Measurements from ENCODE around the gene ACAN. TPM values are rescaled to one million over a fixed set of nuclear protein-coding genes. Genes with fewer than 3 reads are reported as not detected.

The ACAN gene
- total and polyA plus RNA-seq, 2 donors from 2014 or later, result 2.8 to 10.3 TPM

- intact Hi-C loops (cut with DNase I), result loop anchor here (10.0 kb wide), 1 partner anchor 180 kb away; no protein-coding TSS in a partner anchor
- no peak overlapping the region for H3K9ac ChIP-seq (ENCODE audit: low read length in 3 of 3)
- no peaks in the 10 kb centered on the region for H3K4me1 ChIP-seq (ENCODE audit: control insufficient read depth in 2 of 3, insufficient read depth in 2 of 3, low read depth in 1 of 3, low read length in 3 of 3)
- peak in 4 of 5 donors; percentile 55 to 79 (median 63) for DNase-seq
- TF ChIP-seq, protein P1, sequence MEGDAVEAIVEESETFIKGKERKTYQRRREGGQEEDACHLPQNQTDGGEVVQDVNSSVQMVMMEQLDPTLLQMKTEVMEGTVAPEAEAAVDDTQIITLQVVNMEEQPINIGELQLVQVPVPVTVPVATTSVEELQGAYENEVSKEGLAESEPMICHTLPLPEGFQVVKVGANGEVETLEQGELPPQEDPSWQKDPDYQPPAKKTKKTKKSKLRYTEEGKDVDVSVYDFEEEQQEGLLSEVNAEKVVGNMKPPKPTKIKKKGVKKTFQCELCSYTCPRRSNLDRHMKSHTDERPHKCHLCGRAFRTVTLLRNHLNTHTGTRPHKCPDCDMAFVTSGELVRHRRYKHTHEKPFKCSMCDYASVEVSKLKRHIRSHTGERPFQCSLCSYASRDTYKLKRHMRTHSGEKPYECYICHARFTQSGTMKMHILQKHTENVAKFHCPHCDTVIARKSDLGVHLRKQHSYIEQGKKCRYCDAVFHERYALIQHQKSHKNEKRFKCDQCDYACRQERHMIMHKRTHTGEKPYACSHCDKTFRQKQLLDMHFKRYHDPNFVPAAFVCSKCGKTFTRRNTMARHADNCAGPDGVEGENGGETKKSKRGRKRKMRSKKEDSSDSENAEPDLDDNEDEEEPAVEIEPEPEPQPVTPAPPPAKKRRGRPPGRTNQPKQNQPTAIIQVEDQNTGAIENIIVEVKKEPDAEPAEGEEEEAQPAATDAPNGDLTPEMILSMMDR (IDR thresholded peaks at IDR 0.05; ENCODE audit: borderline replicate concordance, extremely low read depth, insufficient read depth), result peak; percentile 36
- H3K27ac ChIP-seq (ENCODE audit: low read depth in 2 of 2, low read length in 2 of 2), result no peak overlapping the region
- H3K4me3 ChIP-seq (ENCODE audit: low read length in 3 of 3), result no peak overlapping the region
- H3K36me3 ChIP-seq (ENCODE audit: control insufficient read depth in 2 of 3, insufficient read depth in 3 of 3, low read length in 3 of 3), result no peaks in the 10 kb centered on the region
- no peaks in the 10 kb centered on the region for H3K27me3 ChIP-seq (ENCODE audit: control insufficient read depth, insufficient read depth, low read length)
- H3K9me3 ChIP-seq (ENCODE audit: control insufficient read depth in 2 of 3, insufficient read depth in 1 of 3, low read length in 3 of 3), result no peaks in the 10 kb centered on the region
- FAIRE-seq, result no peak
These were observed 31.1 kb downstream of the ACAN start for GRCh38 chr15:88834211-88834812.

DNA sequence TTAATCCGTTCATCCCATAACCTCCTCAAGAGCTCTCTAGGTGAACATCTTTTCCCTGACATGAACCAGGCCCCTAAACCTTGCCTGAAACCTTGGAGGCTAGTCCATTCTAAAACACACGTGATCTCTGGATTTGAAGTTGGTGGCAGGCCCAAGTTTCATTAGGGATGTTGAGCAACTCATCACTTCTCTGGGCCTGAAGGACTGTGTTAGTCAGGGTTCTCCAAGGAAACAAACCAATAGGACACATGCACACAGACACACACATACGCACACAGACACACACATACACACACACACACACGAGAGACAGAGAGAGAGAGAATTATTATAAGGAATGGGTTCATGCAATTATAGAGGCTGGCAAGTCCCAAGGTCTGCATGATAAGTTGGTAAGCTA lies 31.9 kb downstream of the ACAN start:
- H3K4me3 ChIP-seq (ENCODE audit: low read length in 3 of 3), result no peak overlapping the region
- H3K9me3 ChIP-seq (ENCODE audit: control insufficient read depth in 2 of 3, insufficient read depth in 1 of 3, low read length in 3 of 3), result no peaks in the 10 kb centered on the region
- FAIRE-seq, result no peak
- no peak overlapping the region for H3K9ac ChIP-seq (ENCODE audit: low read length in 3 of 3)
- H3K27me3 ChIP-seq (ENCODE audit: control insufficient read depth, insufficient read depth, low read length), result no peaks in the 10 kb centered on the region
- intact Hi-C loops (cut with DNase I), result loop anchor here (10.0 kb wide), 1 partner anchor 180 kb away; no protein-coding TSS in a partner anchor
- no peak for DNase-seq
- no peaks in the 10 kb centered on the region for H3K4me1 ChIP-seq (ENCODE audit: control insufficient read depth in 2 of 3, insufficient read depth in 2 of 3, low read depth in 1 of 3, low read length in 3 of 3)
- H3K36me3 ChIP-seq (ENCODE audit: control insufficient read depth in 2 of 3, insufficient read depth in 3 of 3, low read length in 3 of 3), result no peaks in the 10 kb centered on the region
- no peak overlapping the region for H3K27ac ChIP-seq (ENCODE audit: low read depth in 2 of 2, low read length in 2 of 2)
- TF ChIP-seq, protein P1 (IDR thresholded peaks at IDR 0.05; ENCODE audit: borderline replicate concordance, extremely low read depth, insufficient read depth), result no peak

- DNase-seq, result no peak
- no peak overlapping the region for H3K4me3 ChIP-seq (ENCODE audit: low read length in 3 of 3)
- H3K36me3 ChIP-seq (ENCODE audit: control insufficient read depth in 2 of 3, insufficient read depth in 3 of 3, low read length in 3 of 3), result no peaks in the 10 kb centered on the region
- no peak overlapping the region for H3K27ac ChIP-seq (ENCODE audit: low read depth in 2 of 2, low read length in 2 of 2)
- H3K9me3 ChIP-seq (ENCODE audit: control insufficient read depth in 2 of 3, insufficient read depth in 1 of 3, low read length in 3 of 3), result no peaks in the 10 kb centered on the region
- intact Hi-C loops (cut with DNase I), result loop anchor here (10.0 kb wide), 1 partner anchor 181 kb away; no protein-coding TSS in a partner anchor
- TF ChIP-seq, protein P1 (IDR thresholded peaks at IDR 0.05; ENCODE audit: borderline replicate concordance, extremely low read depth, insufficient read depth), result no peak
- H3K4me1 ChIP-seq (ENCODE audit: control insufficient read depth in 2 of 3, insufficient read depth in 2 of 3, low read depth in 1 of 3, low read length in 3 of 3), result no peaks in the 10 kb centered on the region
- H3K27me3 ChIP-seq (ENCODE audit: control insufficient read depth, insufficient read depth, low read length), result no peaks in the 10 kb centered on the region
- no peak overlapping the region for H3K9ac ChIP-seq (ENCODE audit: low read length in 3 of 3)
- FAIRE-seq, result no peak
These were observed 32.4 kb downstream of the ACAN start for GRCh38 chr15:88835646-88836045.
